Fibroblast of lung (primary cell): Measurements from ENCODE around the gene TBC1D5.

Source experiments
- EZH2 ChIP-seq: IDR thresholded peaks from 2 replicates; pipeline ENCODE4 v1.5.1; 2012; ENCODE audit warnings: low read length, control low read depth, mild to moderate bottlenecking; ENCODE audit errors: missing control alignments
- TF ChIP-seq, protein P1 (sequence below), 2 donors: IDR thresholded peaks in 1 of 2; conservative IDR thresholded peaks in 1 of 2; 1 replicate in 1 of 2; 2 replicates in 1 of 2; pipeline ENCODE4 v1.5.1; 2011 to 2012; ENCODE audit warnings: low read length in 2 of 2, control low read depth in 1 of 2, inconsistent platforms in 1 of 2, low read depth in 1 of 2, mild to moderate bottlenecking in 1 of 2

- TF ChIP-seq, protein P1, sequence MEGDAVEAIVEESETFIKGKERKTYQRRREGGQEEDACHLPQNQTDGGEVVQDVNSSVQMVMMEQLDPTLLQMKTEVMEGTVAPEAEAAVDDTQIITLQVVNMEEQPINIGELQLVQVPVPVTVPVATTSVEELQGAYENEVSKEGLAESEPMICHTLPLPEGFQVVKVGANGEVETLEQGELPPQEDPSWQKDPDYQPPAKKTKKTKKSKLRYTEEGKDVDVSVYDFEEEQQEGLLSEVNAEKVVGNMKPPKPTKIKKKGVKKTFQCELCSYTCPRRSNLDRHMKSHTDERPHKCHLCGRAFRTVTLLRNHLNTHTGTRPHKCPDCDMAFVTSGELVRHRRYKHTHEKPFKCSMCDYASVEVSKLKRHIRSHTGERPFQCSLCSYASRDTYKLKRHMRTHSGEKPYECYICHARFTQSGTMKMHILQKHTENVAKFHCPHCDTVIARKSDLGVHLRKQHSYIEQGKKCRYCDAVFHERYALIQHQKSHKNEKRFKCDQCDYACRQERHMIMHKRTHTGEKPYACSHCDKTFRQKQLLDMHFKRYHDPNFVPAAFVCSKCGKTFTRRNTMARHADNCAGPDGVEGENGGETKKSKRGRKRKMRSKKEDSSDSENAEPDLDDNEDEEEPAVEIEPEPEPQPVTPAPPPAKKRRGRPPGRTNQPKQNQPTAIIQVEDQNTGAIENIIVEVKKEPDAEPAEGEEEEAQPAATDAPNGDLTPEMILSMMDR (conservative IDR thresholded peaks at IDR 0.05 in 1 of 2, IDR thresholded peaks at IDR 0.05 in 1 of 2; ENCODE audit: low read depth in 1 of 2, low read length in 2 of 2): no peak
- no peak for TF ChIP-seq EZH2
These were observed 606.2 kb downstream of the TBC1D5 start for GRCh38 chr3:17136136-17136721.
